Stimulated activated CD8-positive, alpha-beta memory T cell treated with anti-CD3 and anti-CD28 coated beads, Interleukin-15, amount 100 ng/mL, for 4 hours (primary cell): ENCODE data around the gene COL3A1.

Experiments
- DNase-seq, 2 donors: peaks; one replicate each; pipeline ENCODE4 v3.0.0-alpha.2; 2020; ENCODE audit warnings: low read depth in 2 of 2

COL3A1 gene

GRCh38 chr2:188974164-188974563, at the start of gene COL3A1:
Gene COL3A1 (plus strand): TSS chr2:188974373. CDS start chr2:188974490, 117 bp downstream.
- no peak for DNase-seq

DNA sequence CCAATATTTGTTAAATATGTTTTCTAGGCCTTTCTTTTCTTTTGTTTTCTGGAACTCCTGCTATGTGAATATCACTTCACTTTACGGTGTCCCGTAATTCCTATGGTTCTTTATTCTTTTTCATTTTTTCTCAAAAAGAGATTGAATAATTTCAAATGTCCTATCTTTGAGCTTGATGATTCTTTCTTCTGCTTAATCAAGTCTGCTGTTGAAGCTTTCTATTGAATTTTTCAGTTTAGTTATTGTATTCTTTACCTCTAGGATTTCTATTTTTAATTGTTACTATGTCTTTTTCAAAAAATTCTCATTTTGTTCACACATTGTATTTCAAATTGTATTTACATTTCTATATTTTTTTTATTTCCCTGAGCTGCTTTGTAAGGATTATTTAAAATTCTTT, 45.5 kb upstream of the COL3A1 start:
- DNase-seq = no peak

GRCh38 chr2:188931361-188931760, 42.8 kb upstream of the COL3A1 start:
- DNase-seq = no peak

- no peak for DNase-seq
These were observed 36.6 kb upstream of the COL3A1 start for GRCh38 chr2:188937228-188938220.

DNA sequence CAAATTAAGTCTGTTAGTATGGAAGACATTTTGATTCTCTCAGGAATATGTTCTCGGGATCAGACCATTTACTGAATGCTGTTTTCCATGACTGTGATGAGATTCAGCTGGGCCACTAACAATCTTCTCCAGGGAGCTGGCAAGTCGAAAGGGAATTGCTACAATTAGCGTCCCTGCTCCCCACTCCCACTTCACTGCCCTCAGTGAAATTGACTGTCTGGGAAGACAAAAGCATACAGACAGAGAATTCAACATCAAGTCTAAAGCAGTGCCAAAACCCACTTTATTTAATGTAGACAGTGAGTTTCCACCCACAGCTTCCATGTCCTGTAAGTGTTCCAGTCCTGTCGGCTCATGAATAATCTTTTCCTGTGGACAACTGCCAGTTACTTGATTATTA, 34.0 kb upstream of the COL3A1 start:
- DNase-seq = no peak

DNA sequence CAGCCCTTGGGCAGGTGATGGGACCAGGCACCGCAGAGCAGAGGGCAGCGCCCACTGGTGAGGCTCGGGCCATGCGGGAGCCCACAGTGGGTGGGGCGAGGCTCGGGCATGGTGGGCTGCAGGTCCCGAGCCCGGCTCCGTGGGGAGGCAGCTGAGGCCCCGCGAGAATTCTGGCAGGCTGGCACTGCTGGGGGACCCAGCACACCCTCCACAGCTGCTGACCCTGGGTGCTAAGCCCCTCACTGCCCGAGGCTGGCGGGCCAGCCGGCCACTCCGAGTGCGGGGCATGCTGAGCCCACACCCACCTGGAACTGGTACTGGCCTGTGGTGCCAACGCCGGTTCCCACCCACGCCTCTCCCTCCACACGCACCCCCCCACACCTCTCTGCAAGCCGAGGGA, 29.7 kb upstream of the COL3A1 start:
- no peak for DNase-seq

- DNase-seq = no peak
These were observed 24.9 kb upstream of the COL3A1 start for GRCh38 chr2:188949046-188949818.

GRCh38 chr2:188952901-188953300, 21.3 kb upstream of the COL3A1 start:
- no peak for DNase-seq

DNA sequence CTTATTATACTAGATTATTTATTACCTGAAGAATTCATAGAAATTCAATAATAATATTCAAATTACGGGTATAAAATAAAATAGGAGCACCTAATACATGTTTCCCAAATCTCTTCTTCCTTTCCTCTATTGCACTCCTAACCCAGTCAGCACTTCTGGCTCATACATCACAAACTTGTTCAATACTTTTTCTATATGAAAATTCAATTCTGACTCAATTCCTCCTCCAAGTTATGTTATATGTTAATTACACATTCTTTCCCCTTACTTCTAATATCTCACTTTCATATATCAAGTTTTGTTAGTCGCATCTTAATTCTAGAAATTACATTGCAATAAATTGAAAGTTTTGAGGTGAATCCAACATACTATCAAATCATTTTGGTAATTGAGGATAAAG, 17.9 kb upstream of the COL3A1 start:
- DNase-seq = no peak

DNA sequence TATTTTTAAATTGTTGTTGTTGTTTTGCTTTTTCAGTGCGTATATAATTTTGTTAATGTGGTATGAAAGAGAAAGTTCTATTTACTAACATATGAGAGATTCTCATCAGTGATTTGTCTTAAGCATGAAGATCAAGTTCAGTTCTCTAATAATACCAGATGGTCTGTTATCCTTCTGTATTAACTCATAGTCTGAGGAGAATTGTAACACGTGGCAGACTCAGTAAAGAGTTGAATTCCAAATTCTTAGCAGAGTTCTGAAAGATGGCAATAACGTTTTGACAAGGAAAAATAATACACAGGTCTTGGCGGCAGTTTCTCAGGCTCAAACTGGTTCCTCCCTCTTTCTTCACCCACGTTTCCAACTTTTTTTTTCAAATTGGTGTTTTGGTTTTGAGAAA, 17.2 kb upstream of the COL3A1 start:
- DNase-seq = no peak

DNA sequence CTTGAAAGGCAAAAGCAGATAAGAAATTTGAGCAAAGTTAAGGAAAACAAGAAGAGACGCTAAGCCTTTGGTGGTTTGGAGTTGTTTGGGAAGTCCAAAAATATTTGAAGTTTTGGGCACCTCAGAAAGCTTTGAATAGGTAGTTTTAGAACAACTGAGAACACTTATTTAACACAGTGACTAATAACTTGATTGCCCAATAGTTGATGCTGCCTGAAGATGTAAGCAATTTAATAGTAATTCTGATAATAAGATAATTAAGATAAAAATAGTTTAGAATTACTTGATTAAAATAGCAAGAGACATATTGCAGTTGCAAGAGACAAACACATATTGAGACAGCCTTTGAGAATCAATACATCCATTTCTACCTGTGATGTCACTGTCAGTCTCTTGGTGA, 16.5 kb upstream of the COL3A1 start:
- no peak for DNase-seq

- DNase-seq = no peak
These were observed 10.4 kb upstream of the COL3A1 start for GRCh38 chr2:188963741-188964140.

DNA sequence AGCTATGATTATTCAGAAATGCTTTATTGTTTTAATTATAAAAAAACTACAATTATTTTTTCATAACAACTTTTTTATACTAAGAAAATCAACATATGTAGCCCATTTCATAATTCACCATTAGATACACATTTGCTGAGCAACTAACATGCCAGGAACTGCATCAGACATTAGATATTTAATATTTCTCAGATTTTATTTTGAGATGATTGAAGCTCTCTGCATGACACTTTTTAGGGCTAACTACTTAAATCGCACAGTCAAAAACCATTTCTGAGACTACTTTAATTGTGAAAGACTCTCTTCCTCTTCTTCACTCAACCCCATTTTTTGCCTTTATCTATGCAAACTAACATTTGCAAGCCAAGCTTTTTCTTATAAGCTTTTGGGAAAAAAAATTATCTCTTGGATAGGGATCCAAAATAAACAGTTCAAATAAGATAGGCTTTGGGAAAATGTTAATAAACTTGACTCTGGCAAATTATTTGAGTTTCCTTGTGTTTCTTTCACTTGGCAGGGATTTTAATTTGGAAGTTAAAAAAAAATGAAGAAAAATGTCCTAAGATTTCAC, 9.1 kb upstream of the COL3A1 start:
- no peak for DNase-seq

GRCh38 chr2:188965563-188965962, 8.6 kb upstream of the COL3A1 start:
- no peak for DNase-seq

- no peak for DNase-seq
These were observed 8.0 kb upstream of the COL3A1 start for GRCh38 chr2:188966079-188966571.

- DNase-seq = no peak
These were observed 7.3 kb upstream of the COL3A1 start for GRCh38 chr2:188966728-188967440.

DNA sequence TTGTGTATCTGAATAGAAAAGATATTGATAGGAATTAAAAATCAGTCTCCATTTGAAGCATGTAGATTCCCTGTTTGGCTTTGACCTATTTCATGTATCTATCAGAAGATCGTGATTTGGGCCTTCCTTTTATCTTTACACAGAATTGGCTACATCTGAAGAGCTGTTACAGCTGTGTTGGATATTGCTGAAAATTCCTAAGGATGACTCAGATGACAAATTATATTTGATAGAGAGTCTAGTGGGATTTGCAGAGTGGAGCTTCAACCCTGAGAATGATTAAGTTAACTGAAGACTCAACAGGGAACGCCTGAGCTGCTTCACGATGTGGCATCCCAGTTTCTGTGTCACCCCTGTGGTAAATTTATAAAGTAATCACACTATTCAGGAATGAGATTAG, 4.9 kb upstream of the COL3A1 start:
- no peak for DNase-seq

DNA sequence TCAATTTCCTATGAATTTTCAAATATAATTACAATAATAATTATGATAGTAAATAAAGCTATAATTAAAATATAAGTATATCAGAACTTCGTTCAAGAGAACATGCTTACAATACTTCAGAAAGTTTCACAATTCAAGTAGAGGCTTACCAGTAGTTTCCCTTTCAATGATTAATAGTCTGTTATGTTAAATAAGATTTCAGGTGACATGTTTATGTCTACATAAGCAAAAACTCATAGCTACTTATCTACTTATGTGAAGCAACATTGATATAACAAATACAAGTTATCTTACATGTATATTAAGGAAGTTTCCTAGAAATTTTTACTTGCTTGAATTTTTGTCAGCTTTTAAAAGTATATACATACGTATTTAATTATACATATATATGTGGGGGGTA, 4.5 kb upstream of the COL3A1 start:
- DNase-seq = no peak

GRCh38 chr2:188970211-188970610, 4.0 kb upstream of the COL3A1 start:
- DNase-seq = no peak

DNA sequence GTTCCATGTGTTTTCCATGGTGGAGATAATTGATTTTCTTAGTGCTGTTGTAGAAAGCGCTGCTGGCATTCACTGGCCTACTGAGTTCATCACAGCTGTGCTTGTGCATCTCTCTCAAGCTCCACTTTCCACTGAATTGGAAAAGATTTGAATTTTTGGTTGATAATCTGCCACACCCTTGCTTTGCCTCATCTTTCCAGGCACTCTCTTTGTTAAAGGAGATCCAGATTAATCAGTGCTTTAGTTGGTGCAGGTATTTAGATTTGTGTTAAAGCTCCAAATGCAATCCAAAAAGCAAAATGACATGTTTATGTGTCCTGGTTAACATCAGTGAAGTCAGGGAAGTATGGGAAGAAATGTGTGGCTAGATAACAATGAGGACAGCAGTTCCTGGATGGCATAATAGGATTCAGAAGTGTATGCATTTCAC, 2.7 kb upstream of the COL3A1 start:
- DNase-seq = no peak

DNA sequence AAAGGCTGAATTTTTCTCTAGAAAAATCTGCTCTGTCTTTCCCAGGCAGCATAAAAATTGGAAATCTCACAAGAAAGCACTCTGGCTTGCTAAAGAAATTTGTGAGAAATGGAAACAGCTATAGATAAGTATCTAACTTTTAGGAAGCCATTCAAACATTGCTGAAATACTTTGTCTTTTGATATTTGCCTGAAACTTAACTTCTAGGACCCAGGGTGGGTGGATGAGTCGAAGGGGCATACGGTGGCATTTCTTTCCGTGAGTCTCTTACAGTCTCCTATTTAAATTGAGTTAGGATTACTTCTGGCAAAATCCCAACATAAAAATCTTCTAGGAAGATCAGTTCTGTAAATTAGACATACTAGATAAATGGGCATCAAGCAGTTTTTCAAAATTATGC, 532 bp upstream of the COL3A1 start:
- DNase-seq = no peak
